Gastroesophageal sphincter (tissue), 3 donors: Measurements from ENCODE around the gene CTCFL.

Source experiments
- CTCF ChIP-seq, 4 experiments: fragments of 200-600 bp in 2 of 4; fragments of 450-650 bp in 2 of 4; sonication (generic) in 1 of 4; IDR thresholded peaks; one replicate each; pipeline ENCODE4 v1.5.1; 2017 to 2019; ENCODE audit warnings: antibody characterized with exemption in 4 of 4, mild to moderate bottlenecking in 2 of 4, moderate library complexity in 2 of 4
- EP300 ChIP-seq: sonication (generic); formaldehyde crosslinking; IDR thresholded peaks from one replicate; pipeline ENCODE4 v1.6.1; 2017; ENCODE audit warnings: antibody characterized with exemption, mild to moderate bottlenecking
- POLR2A ChIP-seq, 2 donors: fragments of 450-650 bp; IDR thresholded peaks; one replicate each; pipeline ENCODE4 v1.6.1; 2017; ENCODE audit warnings: antibody characterized with exemption in 2 of 2, mild to moderate bottlenecking in 2 of 2, moderate library complexity in 1 of 2
- POLR2AphosphoS5 ChIP-seq: sonication (generic); formaldehyde crosslinking; IDR thresholded peaks from one replicate; pipeline ENCODE4 v1.6.1; 2017; ENCODE audit warnings: antibody characterized with exemption

DNA sequence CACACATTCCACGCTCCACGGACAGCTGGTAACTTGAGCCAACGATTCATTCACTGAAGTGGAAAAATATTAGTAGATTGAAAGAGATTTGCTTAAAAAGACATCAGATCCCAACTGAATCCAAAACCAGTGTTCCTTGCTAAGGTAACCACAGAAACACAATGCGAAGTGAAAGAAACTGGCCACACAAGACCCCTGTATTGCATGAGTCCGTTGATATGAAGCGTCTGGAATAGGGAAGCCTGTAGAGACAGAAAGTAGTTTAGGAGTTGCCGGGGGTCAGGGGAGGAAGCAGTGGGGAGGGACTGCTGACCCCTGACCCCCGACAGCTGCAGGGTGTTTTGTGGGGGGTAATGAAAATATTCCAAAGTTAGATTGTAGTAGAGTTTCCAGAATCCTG, 46.0 kb upstream of the CTCFL start:
- no peak for TF ChIP-seq POLR2A (IDR thresholded peaks at IDR 0.05)
- no peak for TF ChIP-seq CTCF (IDR thresholded peaks at IDR 0.05)
- no peak for TF ChIP-seq EP300
- no peak for TF ChIP-seq POLR2AphosphoS5
